ENCODE results near the gene BACE1. TPM values are rescaled to one million over a fixed set of nuclear protein-coding genes. Genes with fewer than 3 reads are reported as not detected.
"Not testable (repeated sequence)": the region's sequence is repeated elsewhere in the genome, so short reads cannot be mapped to it uniquely, and the experiment has no call there.

Gene BACE1
- total and polyA plus RNA-seq, 3 donors from 2014 or later = 24.7 to 50.4 (median 32.5) TPM

DNA sequence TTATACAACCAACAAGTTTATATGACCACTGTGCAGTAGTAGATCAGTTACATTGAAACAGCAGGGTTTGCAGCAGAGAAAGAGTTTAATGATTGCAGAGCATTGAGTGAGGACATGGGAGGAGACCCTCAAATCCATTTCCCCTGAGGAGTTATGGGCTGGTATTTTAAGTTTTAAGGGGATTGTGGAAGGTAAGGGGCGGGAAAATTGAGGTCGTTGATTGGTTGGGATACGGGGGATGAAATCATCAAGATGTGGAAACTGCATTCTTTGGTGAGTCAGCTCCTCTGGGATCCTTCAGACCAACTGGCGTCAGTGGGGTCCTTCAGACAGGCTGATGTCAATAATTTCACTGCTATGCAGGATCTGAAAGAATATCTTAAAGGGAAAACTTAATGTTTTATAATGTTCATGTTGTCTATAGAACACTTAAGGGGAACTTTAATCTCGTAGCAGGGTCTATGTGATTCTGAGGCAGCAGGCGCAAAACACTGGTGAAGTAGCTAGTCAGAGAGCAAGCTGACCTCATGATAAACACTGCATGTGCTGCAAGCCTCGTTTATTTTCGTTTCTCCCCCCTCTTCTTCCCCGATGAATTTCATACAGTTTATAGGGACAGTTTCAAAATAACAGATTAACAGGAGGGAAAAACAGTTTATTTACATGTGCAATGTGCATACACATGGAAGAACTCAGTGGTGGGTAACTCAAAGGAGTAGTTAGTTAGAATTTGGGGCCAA, 42.3 kb downstream of the BACE1 start:
- no peak overlapping the region for H3K27ac ChIP-seq
- no peaks in the 10 kb centered on the region for H3K9me3 ChIP-seq
- DNase-seq = no peak
- no peaks in the 10 kb centered on the region for H3K36me3 ChIP-seq (ENCODE audit: low read depth, missing control alignments)
- no peak overlapping the region for H3K4me3 ChIP-seq
- TF ChIP-seq, protein P1, sequence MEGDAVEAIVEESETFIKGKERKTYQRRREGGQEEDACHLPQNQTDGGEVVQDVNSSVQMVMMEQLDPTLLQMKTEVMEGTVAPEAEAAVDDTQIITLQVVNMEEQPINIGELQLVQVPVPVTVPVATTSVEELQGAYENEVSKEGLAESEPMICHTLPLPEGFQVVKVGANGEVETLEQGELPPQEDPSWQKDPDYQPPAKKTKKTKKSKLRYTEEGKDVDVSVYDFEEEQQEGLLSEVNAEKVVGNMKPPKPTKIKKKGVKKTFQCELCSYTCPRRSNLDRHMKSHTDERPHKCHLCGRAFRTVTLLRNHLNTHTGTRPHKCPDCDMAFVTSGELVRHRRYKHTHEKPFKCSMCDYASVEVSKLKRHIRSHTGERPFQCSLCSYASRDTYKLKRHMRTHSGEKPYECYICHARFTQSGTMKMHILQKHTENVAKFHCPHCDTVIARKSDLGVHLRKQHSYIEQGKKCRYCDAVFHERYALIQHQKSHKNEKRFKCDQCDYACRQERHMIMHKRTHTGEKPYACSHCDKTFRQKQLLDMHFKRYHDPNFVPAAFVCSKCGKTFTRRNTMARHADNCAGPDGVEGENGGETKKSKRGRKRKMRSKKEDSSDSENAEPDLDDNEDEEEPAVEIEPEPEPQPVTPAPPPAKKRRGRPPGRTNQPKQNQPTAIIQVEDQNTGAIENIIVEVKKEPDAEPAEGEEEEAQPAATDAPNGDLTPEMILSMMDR (IDR thresholded peaks at IDR 0.05) = no peak
- no peak for TF ChIP-seq POLR2A (IDR thresholded peaks at IDR 0.05)
- H3K4me1 ChIP-seq = no peaks in the 10 kb centered on the region
- intact Hi-C loops (cut with DNase I; ENCODE audit: low total_unique reads) = no loop called here
- WGBS, 2 donors = 78 to 86% methylated on average over 9 of the region's 9 CpGs
- H3K27me3 ChIP-seq = no peaks in the 10 kb centered on the region

DNA sequence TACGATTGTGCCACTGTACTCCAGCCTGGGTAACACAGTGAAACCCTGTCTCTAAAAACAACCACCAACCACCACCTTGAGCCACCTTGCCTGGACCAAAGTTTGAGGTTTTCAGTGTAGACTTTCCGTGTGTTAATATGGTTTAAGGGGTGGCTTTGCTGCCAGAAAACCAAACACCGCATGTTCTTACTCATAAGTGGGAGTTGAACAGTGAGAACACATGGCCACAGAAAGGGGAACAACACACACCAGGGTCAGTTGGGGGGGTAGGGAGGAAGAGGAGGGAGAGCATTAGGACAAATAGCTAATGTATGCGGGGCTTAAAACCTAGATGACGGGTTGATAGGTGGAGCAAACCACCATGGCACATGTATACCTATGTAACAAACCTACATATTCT, 43.9 kb downstream of the BACE1 start:
- H3K27ac ChIP-seq; H3K4me3 ChIP-seq; intact Hi-C loops (cut with DNase I; ENCODE audit: low total_unique reads); H3K4me1 ChIP-seq; H3K36me3 ChIP-seq (ENCODE audit: low read depth, missing control alignments); H3K9me3 ChIP-seq; DNase-seq; H3K27me3 ChIP-seq: not testable (repeated sequence)
- 94 to 96% methylated on average over 5 of the region's 5 CpGs for WGBS, 2 donors

DNA sequence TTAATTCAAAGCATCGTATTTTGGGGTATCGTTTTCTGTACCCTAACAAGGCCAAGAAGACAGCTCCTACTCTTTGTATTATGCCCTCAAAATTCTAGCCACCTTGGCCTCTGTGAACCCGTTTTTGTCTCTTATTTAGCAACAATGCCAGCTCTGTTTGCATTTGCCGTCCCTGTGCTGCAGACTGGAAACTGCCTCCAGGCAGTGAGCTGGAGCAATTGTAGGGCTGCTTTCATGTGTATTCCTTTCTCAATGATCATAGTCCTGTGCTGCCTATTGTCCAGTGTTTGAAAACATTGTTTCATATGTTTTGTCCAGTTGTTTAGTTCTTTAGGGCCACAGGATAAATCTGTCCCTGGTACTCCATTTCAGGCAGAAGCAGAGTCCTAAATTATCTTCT, 44.8 kb downstream of the BACE1 start:
- no peak for DNase-seq
- H3K27ac ChIP-seq = no peak overlapping the region
- H3K9me3 ChIP-seq = no peaks in the 10 kb centered on the region
- intact Hi-C loops (cut with DNase I; ENCODE audit: low total_unique reads) = no loop called here
- no peak overlapping the region for H3K4me3 ChIP-seq
- H3K4me1 ChIP-seq = no peaks in the 10 kb centered on the region
- no peaks in the 10 kb centered on the region for H3K36me3 ChIP-seq (ENCODE audit: low read depth, missing control alignments)
- no peaks in the 10 kb centered on the region for H3K27me3 ChIP-seq
- WGBS, 2 donors = 66 to 68% methylated on average over 4 of the region's 4 CpGs
- no peak for TF ChIP-seq POLR2A (IDR thresholded peaks at IDR 0.05)
- TF ChIP-seq, protein P1 (IDR thresholded peaks at IDR 0.05) = no peak

DNA sequence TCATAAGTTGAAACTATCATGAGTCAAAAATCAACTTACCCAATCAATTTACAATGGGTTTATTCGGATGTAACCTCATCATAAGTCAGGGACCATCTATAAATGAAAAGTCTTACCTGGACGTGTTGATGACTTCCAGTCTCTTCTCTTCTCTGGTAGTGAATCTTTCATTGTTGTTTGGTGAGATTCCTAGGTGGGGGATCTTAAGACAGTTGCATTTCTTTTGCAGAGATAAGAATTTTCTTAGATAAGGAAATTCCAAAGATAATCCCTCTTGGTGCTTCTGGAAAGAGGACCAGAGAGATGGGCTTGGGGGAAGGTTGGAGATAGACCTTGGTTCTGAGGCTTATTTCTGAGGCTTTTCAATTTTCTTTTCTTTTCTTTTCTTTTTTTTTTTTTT, 46.2 kb downstream of the BACE1 start:
- H3K27me3 ChIP-seq = no peaks in the 10 kb centered on the region
- DNase-seq = no peak
- no peaks in the 10 kb centered on the region for H3K36me3 ChIP-seq (ENCODE audit: low read depth, missing control alignments)
- no peaks in the 10 kb centered on the region for H3K9me3 ChIP-seq
- no peak overlapping the region for H3K27ac ChIP-seq
- 79 to 93% methylated on average over 2 of the region's 2 CpGs for WGBS, 2 donors
- no peak overlapping the region for H3K4me3 ChIP-seq
- intact Hi-C loops (cut with DNase I; ENCODE audit: low total_unique reads) = no loop called here
- TF ChIP-seq, protein P1 (IDR thresholded peaks at IDR 0.05) = no peak
- TF ChIP-seq POLR2A (IDR thresholded peaks at IDR 0.05) = no peak
- no peaks in the 10 kb centered on the region for H3K4me1 ChIP-seq

DNA sequence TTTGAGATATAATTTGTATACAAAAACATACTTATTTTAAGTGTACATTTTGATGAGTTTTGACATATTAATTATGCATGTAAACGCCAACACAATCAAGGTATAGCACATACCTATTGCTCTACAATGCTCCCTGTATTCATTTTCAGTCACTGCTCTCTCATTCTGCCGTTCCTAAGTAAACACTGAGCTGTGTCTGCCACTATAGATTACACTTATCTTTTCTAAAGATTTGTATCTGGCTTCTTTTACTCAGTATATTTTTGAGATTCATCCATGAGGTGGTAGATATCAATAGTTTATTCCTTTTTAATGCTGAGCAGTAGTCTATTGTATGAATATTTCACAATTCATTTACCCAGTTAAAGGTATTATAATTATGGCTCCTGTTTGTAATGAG, 50.3 kb downstream of the BACE1 start:
- WGBS, 2 donors = 90 to 95% methylated on average over 2 of the region's 2 CpGs
- no peak for DNase-seq
- intact Hi-C loops (cut with DNase I; ENCODE audit: low total_unique reads) = no loop called here
- H3K4me1 ChIP-seq = no peaks in the 10 kb centered on the region
- no peak overlapping the region for H3K4me3 ChIP-seq
- H3K27me3 ChIP-seq = no peaks in the 10 kb centered on the region
- H3K36me3 ChIP-seq (ENCODE audit: low read depth, missing control alignments) = no peaks in the 10 kb centered on the region
- no peak overlapping the region for H3K27ac ChIP-seq
- H3K9me3 ChIP-seq = no peaks in the 10 kb centered on the region
- TF ChIP-seq POLR2A (IDR thresholded peaks at IDR 0.05) = no peak
- TF ChIP-seq, protein P1 (IDR thresholded peaks at IDR 0.05) = no peak

DNA sequence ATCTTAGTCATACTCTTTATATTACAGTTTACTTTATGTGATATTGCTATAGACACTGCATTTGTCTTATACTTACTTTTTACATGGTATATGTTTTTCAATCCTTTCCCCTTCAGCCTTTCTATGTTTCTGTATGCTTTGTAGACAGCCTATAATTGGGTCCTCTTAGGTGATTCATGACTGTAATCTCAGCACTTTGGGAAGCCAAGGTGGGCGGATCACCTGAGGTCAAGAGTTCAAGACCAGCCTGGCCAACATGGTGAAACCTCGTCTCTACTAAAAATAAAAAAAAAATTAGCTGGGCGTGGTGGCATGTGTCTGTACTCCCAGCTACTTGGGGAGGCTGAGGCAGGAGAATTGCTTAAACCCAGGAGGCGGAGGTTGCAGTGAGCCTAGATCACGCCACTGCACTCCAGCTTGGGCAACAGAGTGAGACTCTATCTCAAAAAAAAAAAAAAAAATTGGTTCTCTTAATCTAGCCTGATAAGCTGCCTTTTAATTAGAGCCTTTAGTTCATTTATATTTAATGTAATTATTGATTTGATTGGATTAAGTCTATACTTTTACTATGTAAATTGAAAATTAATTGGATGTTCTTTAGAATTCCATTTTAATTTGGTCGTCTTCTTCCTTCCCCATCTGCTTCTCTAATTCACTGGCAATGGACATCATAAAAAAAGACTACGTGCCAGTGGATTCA, 51.3 kb downstream of the BACE1 start:
- intact Hi-C loops (cut with DNase I; ENCODE audit: low total_unique reads) = not testable (repeated sequence)

More for the DNA sequence above, 51.3 kb downstream of the BACE1 start:
- H3K4me1 ChIP-seq; DNase-seq; H3K27ac ChIP-seq; H3K36me3 ChIP-seq (ENCODE audit: low read depth, missing control alignments); H3K4me3 ChIP-seq; H3K9me3 ChIP-seq; H3K27me3 ChIP-seq: not testable (repeated sequence)
- whole genome bisulfite sequencing, 2 donors = 90 to 91% methylated on average over 7 of the region's 7 CpGs

Measured in testis (tissue), 3 donors.